CD14-positive monocyte (primary cell): ENCODE measurements around the gene FZD7. TPM values are rescaled to one million over a fixed set of nuclear protein-coding genes. Genes with fewer than 3 reads are reported as not detected.

Source experiments
- DNase-seq, 3 donors: peaks; one replicate each; pipeline ENCODE4 v3.0.0-alpha.2; 2011 to 2022
- H2AFZ ChIP-seq: 2 replicates; pipeline ENCODE4 v1.6.0; 2012; ENCODE audit warnings: mild to moderate bottlenecking, low read depth, low read length, inconsistent platforms; ENCODE audit not compliant: insufficient read depth, poor library complexity, severe bottlenecking
- H3K27ac ChIP-seq, 2 donors: 1 replicate in 1 of 2; 2 replicates in 1 of 2; pipeline ENCODE4 v1.5.1; 2012 to 2013; ENCODE audit warnings: low read length in 2 of 2, control low read depth in 1 of 2, inconsistent platforms in 1 of 2, low read depth in 1 of 2, mild to moderate bottlenecking in 1 of 2
- H3K27me3 ChIP-seq, 2 donors: one replicate each; pipeline versions ENCODE4 v1.6.0 to v1.6.1; 2011 to 2013; ENCODE audit warnings: low read length in 2 of 2; ENCODE audit not compliant: control insufficient read depth in 2 of 2, insufficient read depth in 2 of 2
- H3K36me3 ChIP-seq, 2 donors: replicated peaks in 1 of 2; 1 replicate in 1 of 2; 2 replicates in 1 of 2; pipeline versions ENCODE4 v1.5.1 to v1.6.1; 2012 to 2013; ENCODE audit warnings: low read length in 2 of 2, control low read depth in 1 of 2, inconsistent platforms in 1 of 2, mild to moderate bottlenecking in 1 of 2; ENCODE audit not compliant: insufficient read depth in 2 of 2, control insufficient read depth in 1 of 2
- H3K4me1 ChIP-seq, 2 donors: 1 replicate in 1 of 2; 2 replicates in 1 of 2; pipeline versions ENCODE4 v1.5.1 to v1.6.1; 2012 to 2013; ENCODE audit warnings: low read length in 2 of 2, control low read depth in 1 of 2, inconsistent platforms in 1 of 2, mild to moderate bottlenecking in 1 of 2, moderate library complexity in 1 of 2; ENCODE audit not compliant: insufficient read depth in 2 of 2, control insufficient read depth in 1 of 2
- H3K4me2 ChIP-seq: replicated peaks from 2 replicates; pipeline ENCODE3; 2012; ENCODE audit warnings: low read length, moderate library complexity, mild to moderate bottlenecking; ENCODE audit not compliant: poor library complexity, severe bottlenecking; ENCODE audit errors: extremely low read depth
- H3K4me3 ChIP-seq, 3 experiments: fragments of 200-600 bp in 1 of 3; sonication (generic) in 1 of 3; replicated peaks in 1 of 3; 1 replicate in 2 of 3; 2 replicates in 1 of 3; pipeline ENCODE4 v1.5.1; 2011 to 2013; ENCODE audit warnings: low read length in 3 of 3, mild to moderate bottlenecking in 3 of 3, control low read depth in 2 of 3, low read depth in 2 of 3, inconsistent platforms in 1 of 3, moderate library complexity in 1 of 3
- H3K79me2 ChIP-seq: 2 replicates; pipeline ENCODE4 v1.6.0; 2012; ENCODE audit warnings: mild to moderate bottlenecking, control low read depth, inconsistent platforms, low read length, moderate library complexity; ENCODE audit not compliant: insufficient read depth
- H3K9ac ChIP-seq: 2 replicates; pipeline ENCODE4 v1.6.0; 2017; ENCODE audit warnings: low read length, mild to moderate bottlenecking; ENCODE audit not compliant: insufficient read depth, poor library complexity, severe bottlenecking
- H3K9me3 ChIP-seq, 2 donors: replicated peaks in 1 of 2; 1 replicate in 1 of 2; 2 replicates in 1 of 2; pipeline versions ENCODE4 v1.5.1 to v1.6.1; 2012 to 2013; ENCODE audit warnings: low read length in 2 of 2, control low read depth in 1 of 2; ENCODE audit not compliant: control insufficient read depth in 1 of 2, insufficient read depth in 1 of 2
- H4K20me1 ChIP-seq: 2 replicates; pipeline ENCODE4 v1.6.0; 2012; ENCODE audit warnings: mild to moderate bottlenecking, low read length, control low read depth, moderate library complexity; ENCODE audit not compliant: insufficient read depth
- H3K27ac Mint-ChIP-seq, 7 donors: one replicate each; pipeline ENCODE4 v1.8.0; 2020; ENCODE audit warnings: mild to moderate bottlenecking in 7 of 7, mixed read lengths in 7 of 7, moderate library complexity in 6 of 7, inconsistent platforms in 2 of 7
- H3K27me3 Mint-ChIP-seq, 3 donors: one replicate each; pipeline ENCODE4 v1.8.0; 2021 to 2022; ENCODE audit warnings: low read depth in 3 of 3, mild to moderate bottlenecking in 3 of 3, mixed read lengths in 3 of 3, moderate library complexity in 3 of 3, inconsistent platforms in 1 of 3
- H3K36me3 Mint-ChIP-seq, 2 donors: one replicate each; pipeline ENCODE4 v1.8.0; 2020; ENCODE audit warnings: mixed read lengths in 2 of 2, inconsistent platforms in 1 of 2, mild to moderate bottlenecking in 1 of 2
- H3K4me1 Mint-ChIP-seq: one replicate; pipeline ENCODE4 v1.8.0; 2020; ENCODE audit warnings: mild to moderate bottlenecking, mixed read lengths
- H3K4me3 Mint-ChIP-seq, 2 donors: one replicate each; pipeline ENCODE4 v1.8.0; 2020; ENCODE audit warnings: mild to moderate bottlenecking in 2 of 2, mixed read lengths in 2 of 2, moderate library complexity in 1 of 2
- H3K9me3 Mint-ChIP-seq, 7 donors: one replicate each; pipeline ENCODE4 v1.8.0; 2020 to 2022; ENCODE audit warnings: mixed read lengths in 7 of 7, mild to moderate bottlenecking in 6 of 7, moderate library complexity in 6 of 7, inconsistent platforms in 2 of 7
- CTCF ChIP-seq: fragments of 200-600 bp; IDR thresholded peaks from one replicate; pipeline ENCODE4 v1.8.0; 2022; ENCODE audit warnings: antibody characterized with exemption, mild to moderate bottlenecking
- WGBS: methylation state at CpG from one replicate; pipeline ENCODE4 v1.1.5; 2013; ENCODE audit warnings: missing lambda C conversion rate; ENCODE audit not compliant: insufficient coverage; 5-methylcytosine and 5-hydroxymethylcytosine counted together
- intact Hi-C, 2 donors: fragments of 100-400 bp; cut with micrococcal nuclease; formaldehyde crosslinking; loops; one replicate each; pipeline versions ENCODE4 v1.15.0 to v1.15.1; 2023
- polyA plus RNA-seq, 3 donors: library from polyadenylated mRNA; depleted of rRNA in 1 of 3; unstranded in 2 of 3; stranded (reverse) in 1 of 3; fragments of 300-500 nt in 2 of 3; fragments of >200 nt in 1 of 3; fragmentation: Illumina TruSeq in 2 of 3; gene quantifications; 1 replicate in 2 of 3; 2 replicates in 1 of 3; pipeline ENCODE4 v1.2.3, GENCODE V29; 2012 to 2021

The FZD7 gene
- polyA plus RNA-seq, 3 donors = 0.05 to 0.28 TPM; not detected in 1

- Histone ChIP-seq H3K4me1 (no peaks in the 10 kb centered on the region), H3K9ac (no peak overlapping the region), H2AFZ (no peak overlapping the region), H3K36me3 (no peaks in the 10 kb centered on the region), H3K79me2 (no peaks in the 10 kb centered on the region), H3K4me2 (no peak overlapping the region), H3K27me3 (no peaks in the 10 kb centered on the region), H4K20me1 (no peaks in the 10 kb centered on the region), H3K27ac (no peak overlapping the region), H3K4me3 (no peak overlapping the region), H3K9me3 (no peaks in the 10 kb centered on the region)
- Mint-ChIP-seq H3K27ac (no peak overlapping the region), H3K9me3 (no peaks in the 10 kb centered on the region), H3K4me1 (peaks cover 4% of the 10 kb centered on the region), H3K4me3 (no peak overlapping the region), H3K36me3 (no peaks in the 10 kb centered on the region), H3K27me3 (peaks cover 0 to 1% (median 1%) of the 10 kb centered on the region in 3 donors)
- no peak for TF ChIP-seq CTCF
- intact Hi-C loops = no loop called here
- DNase-seq = no peak
- WGBS = 100% methylated on average over 1 of the region's 2 CpGs
These were observed 38.5 kb upstream of the FZD7 start for GRCh38 chr2:201994973-201995638.

- intact Hi-C loops = no loop called here
- Mint-ChIP-seq H3K27me3 (peaks cover 1% of the 10 kb centered on the region in 3 donors), H3K36me3 (no peaks in the 10 kb centered on the region), H3K27ac (no peak overlapping the region), H3K4me3 (no peak overlapping the region), H3K4me1 (peaks cover 4% of the 10 kb centered on the region), H3K9me3 (no peaks in the 10 kb centered on the region)
- no peaks in the 10 kb centered on the region for H3K9me3 ChIP-seq
- no peaks in the 10 kb centered on the region for H3K4me1 ChIP-seq
- H3K27ac ChIP-seq = no peak overlapping the region
- no peak overlapping the region for H3K4me2 ChIP-seq
- H4K20me1 ChIP-seq = no peaks in the 10 kb centered on the region
- H3K36me3 ChIP-seq = no peaks in the 10 kb centered on the region
- H3K9ac ChIP-seq = no peak overlapping the region
- H3K4me3 ChIP-seq = no peak overlapping the region
- TF ChIP-seq CTCF = no peak
- no peaks in the 10 kb centered on the region for H3K27me3 ChIP-seq
- no peaks in the 10 kb centered on the region for H3K79me2 ChIP-seq
- no peak for DNase-seq
- WGBS = 100% methylated on average over 3 of the region's 11 CpGs
- H2AFZ ChIP-seq = no peak overlapping the region
These were observed 37.6 kb upstream of the FZD7 start for GRCh38 chr2:201996006-201996405.
